Sigmoid colon (tissue), 3 donors: ENCODE measurements around the gene PCDHB5.
"Not testable (repeated sequence)": the region's sequence is repeated elsewhere in the genome, so short reads cannot be mapped to it uniquely, and the experiment has no call there.

Source experiments
- POLR2A ChIP-seq, 2 donors: fragments of 450-650 bp; IDR thresholded peaks; one replicate each; pipeline ENCODE4 v1.6.1; 2016; ENCODE audit warnings: antibody characterized with exemption in 2 of 2, mild to moderate bottlenecking in 2 of 2, moderate library complexity in 2 of 2
- TF ChIP-seq, protein P1 (sequence below), 4 experiments: fragments of 450-650 bp in 3 of 4; fragments of 200-600 bp in 1 of 4; IDR thresholded peaks; one replicate each; pipeline ENCODE4 v1.5.1; 2016 to 2019; ENCODE audit warnings: antibody characterized with exemption in 4 of 4, mild to moderate bottlenecking in 3 of 4, moderate library complexity in 2 of 4

DNA sequence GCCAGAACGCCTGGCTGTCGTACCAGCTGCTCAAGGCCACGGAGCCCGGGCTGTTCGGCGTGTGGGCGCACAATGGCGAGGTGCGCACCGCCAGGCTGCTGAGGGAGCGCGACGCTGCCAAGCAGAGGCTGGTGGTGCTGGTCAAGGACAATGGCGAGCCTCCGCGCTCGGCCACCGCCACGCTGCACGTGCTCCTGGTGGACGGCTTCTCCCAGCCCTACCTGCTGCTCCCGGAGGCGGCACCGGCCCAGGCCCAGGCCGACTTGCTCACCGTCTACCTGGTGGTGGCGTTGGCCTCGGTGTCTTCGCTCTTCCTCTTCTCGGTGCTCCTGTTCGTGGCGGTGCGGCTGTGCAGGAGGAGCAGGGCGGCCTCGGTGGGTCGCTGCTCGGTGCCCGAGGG lies 38.4 kb upstream of the PCDHB5 start:
- TF ChIP-seq, protein P1, sequence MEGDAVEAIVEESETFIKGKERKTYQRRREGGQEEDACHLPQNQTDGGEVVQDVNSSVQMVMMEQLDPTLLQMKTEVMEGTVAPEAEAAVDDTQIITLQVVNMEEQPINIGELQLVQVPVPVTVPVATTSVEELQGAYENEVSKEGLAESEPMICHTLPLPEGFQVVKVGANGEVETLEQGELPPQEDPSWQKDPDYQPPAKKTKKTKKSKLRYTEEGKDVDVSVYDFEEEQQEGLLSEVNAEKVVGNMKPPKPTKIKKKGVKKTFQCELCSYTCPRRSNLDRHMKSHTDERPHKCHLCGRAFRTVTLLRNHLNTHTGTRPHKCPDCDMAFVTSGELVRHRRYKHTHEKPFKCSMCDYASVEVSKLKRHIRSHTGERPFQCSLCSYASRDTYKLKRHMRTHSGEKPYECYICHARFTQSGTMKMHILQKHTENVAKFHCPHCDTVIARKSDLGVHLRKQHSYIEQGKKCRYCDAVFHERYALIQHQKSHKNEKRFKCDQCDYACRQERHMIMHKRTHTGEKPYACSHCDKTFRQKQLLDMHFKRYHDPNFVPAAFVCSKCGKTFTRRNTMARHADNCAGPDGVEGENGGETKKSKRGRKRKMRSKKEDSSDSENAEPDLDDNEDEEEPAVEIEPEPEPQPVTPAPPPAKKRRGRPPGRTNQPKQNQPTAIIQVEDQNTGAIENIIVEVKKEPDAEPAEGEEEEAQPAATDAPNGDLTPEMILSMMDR (IDR thresholded peaks at IDR 0.05): not testable (repeated sequence)
- TF ChIP-seq POLR2A (IDR thresholded peaks at IDR 0.05): not testable (repeated sequence)
